GM23338 (cell line): Measurements from ENCODE around the gene ICE1.

Experiments used
- CREB1 ChIP-seq: fragments of 250-450 bp; sonication (Bioruptor Pico); IDR thresholded peaks from 2 replicates; pipeline ENCODE4 v1.5.0; 2020; ENCODE audit warnings: low read depth, mild to moderate bottlenecking, moderate library complexity
- CTCF ChIP-seq, 2 experiments: fragments of 200-600 bp in 1 of 2; sonication (generic) in 1 of 2; conservative IDR thresholded peaks; 2 replicates each; pipeline versions ENCODE4 v1.5.1 to v1.6.1; 2016 to 2017; ENCODE audit warnings: antibody characterized with exemption in 2 of 2, low read depth in 2 of 2, mild to moderate bottlenecking in 2 of 2, moderate library complexity in 1 of 2
- EZH2 ChIP-seq: fragments of 200-600 bp; sonication (generic); IDR thresholded peaks from one replicate; pipeline ENCODE4 v1.8.0; 2017; ENCODE audit warnings: antibody characterized with exemption, mild to moderate bottlenecking, low read depth; ENCODE audit not compliant: unreplicated experiment
- EZH2phosphoT487 ChIP-seq: fragments of 200-600 bp; sonication (generic); IDR thresholded peaks from one replicate; pipeline ENCODE4 v1.8.1; 2018; ENCODE audit warnings: antibody characterized with exemption; ENCODE audit not compliant: unreplicated experiment
- JUNB ChIP-seq: IDR thresholded peaks from one replicate; pipeline ENCODE4 v1.6.1; 2016; ENCODE audit warnings: antibody characterized with exemption; ENCODE audit not compliant: unreplicated experiment
- POLR2AphosphoS5 ChIP-seq: IDR thresholded peaks from 2 replicates; pipeline ENCODE4 v1.6.1; 2016; ENCODE audit warnings: antibody characterized with exemption, low read depth
- REST ChIP-seq: IDR thresholded peaks from one replicate; pipeline ENCODE4 v1.6.1; 2018; ENCODE audit warnings: antibody characterized with exemption; ENCODE audit not compliant: unreplicated experiment
- ZNF462 ChIP-seq: fragments of 250-450 bp; sonication (Bioruptor Pico); IDR thresholded peaks from 2 replicates; pipeline ENCODE4 v1.5.0; 2020; ENCODE audit warnings: mild to moderate bottlenecking, moderate library complexity

GRCh38 chr5:5483880-5484598 is 61.6 kb downstream of the ICE1 start:
- TF ChIP-seq EZH2 (no peak), CTCF (conservative IDR thresholded peaks at IDR 0.05; ENCODE audit: low read depth in 2 of 2) (no peak), REST (no peak), ZNF462 (peak; percentile 83), EZH2phosphoT487 (no peak), POLR2AphosphoS5 (no peak), CREB1 (CRISPR knock-in tag) (no peak), JUNB (no peak)
